ENCODE results near the gene SPEG.
"Not testable (repeated sequence)": the region's sequence is repeated elsewhere in the genome, so short reads cannot be mapped to it uniquely, and the experiment has no call there.

DNA sequence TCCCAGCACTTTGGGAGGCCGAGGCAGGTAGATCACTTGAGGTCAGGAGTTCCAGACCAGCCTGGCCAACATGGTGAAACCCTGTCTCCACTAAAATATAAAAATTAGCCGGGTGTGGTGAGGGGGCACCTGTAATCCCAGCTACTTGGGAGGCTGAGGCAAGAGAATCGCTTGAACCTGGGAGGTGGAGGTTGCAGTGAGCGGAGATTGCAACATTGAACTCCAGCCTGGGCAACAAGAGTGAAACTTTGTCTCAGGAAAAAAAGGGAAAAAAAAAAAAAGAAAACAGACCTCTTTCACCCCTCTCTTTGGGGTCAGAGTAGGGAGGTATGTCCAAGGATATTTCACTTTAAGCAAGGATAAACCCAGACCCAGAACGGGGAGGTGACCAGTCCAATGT lies 27.3 kb upstream of the SPEG start:
- TF ChIP-seq, protein P1, sequence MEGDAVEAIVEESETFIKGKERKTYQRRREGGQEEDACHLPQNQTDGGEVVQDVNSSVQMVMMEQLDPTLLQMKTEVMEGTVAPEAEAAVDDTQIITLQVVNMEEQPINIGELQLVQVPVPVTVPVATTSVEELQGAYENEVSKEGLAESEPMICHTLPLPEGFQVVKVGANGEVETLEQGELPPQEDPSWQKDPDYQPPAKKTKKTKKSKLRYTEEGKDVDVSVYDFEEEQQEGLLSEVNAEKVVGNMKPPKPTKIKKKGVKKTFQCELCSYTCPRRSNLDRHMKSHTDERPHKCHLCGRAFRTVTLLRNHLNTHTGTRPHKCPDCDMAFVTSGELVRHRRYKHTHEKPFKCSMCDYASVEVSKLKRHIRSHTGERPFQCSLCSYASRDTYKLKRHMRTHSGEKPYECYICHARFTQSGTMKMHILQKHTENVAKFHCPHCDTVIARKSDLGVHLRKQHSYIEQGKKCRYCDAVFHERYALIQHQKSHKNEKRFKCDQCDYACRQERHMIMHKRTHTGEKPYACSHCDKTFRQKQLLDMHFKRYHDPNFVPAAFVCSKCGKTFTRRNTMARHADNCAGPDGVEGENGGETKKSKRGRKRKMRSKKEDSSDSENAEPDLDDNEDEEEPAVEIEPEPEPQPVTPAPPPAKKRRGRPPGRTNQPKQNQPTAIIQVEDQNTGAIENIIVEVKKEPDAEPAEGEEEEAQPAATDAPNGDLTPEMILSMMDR (IDR thresholded peaks at IDR 0.05) = not testable (repeated sequence)
- not testable (repeated sequence) for TF ChIP-seq MAFK (IDR thresholded peaks at IDR 0.05; ENCODE audit: partially characterized antibody); ZNF302 (CRISPR knock-in tag; IDR thresholded peaks at IDR 0.05); CHD4 (IDR thresholded peaks at IDR 0.05; ENCODE audit: borderline replicate concordance); KDM1A (IDR thresholded peaks at IDR 0.05; ENCODE audit: low read depth)
- TF ChIP-seq, protein P2, sequence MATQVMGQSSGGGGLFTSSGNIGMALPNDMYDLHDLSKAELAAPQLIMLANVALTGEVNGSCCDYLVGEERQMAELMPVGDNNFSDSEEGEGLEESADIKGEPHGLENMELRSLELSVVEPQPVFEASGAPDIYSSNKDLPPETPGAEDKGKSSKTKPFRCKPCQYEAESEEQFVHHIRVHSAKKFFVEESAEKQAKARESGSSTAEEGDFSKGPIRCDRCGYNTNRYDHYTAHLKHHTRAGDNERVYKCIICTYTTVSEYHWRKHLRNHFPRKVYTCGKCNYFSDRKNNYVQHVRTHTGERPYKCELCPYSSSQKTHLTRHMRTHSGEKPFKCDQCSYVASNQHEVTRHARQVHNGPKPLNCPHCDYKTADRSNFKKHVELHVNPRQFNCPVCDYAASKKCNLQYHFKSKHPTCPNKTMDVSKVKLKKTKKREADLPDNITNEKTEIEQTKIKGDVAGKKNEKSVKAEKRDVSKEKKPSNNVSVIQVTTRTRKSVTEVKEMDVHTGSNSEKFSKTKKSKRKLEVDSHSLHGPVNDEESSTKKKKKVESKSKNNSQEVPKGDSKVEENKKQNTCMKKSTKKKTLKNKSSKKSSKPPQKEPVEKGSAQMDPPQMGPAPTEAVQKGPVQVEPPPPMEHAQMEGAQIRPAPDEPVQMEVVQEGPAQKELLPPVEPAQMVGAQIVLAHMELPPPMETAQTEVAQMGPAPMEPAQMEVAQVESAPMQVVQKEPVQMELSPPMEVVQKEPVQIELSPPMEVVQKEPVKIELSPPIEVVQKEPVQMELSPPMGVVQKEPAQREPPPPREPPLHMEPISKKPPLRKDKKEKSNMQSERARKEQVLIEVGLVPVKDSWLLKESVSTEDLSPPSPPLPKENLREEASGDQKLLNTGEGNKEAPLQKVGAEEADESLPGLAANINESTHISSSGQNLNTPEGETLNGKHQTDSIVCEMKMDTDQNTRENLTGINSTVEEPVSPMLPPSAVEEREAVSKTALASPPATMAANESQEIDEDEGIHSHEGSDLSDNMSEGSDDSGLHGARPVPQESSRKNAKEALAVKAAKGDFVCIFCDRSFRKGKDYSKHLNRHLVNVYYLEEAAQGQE (IDR thresholded peaks at IDR 0.05) = not testable (repeated sequence)
- TF ChIP-seq, protein P3, sequence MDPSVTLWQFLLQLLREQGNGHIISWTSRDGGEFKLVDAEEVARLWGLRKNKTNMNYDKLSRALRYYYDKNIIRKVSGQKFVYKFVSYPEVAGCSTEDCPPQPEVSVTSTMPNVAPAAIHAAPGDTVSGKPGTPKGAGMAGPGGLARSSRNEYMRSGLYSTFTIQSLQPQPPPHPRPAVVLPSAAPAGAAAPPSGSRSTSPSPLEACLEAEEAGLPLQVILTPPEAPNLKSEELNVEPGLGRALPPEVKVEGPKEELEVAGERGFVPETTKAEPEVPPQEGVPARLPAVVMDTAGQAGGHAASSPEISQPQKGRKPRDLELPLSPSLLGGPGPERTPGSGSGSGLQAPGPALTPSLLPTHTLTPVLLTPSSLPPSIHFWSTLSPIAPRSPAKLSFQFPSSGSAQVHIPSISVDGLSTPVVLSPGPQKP (IDR thresholded peaks at IDR 0.05; ENCODE audit: low read depth, low read length) = not testable (repeated sequence)

Measured in A549 (cell line).